Stimulated activated CD4-positive, alpha-beta T cell treated with anti-CD3 and anti-CD28 coated beads, Interleukin-1b, Interleukin-23, amount 100 ng/mL, for 48 hours (primary cell): ENCODE measurements around the gene SENP3.

Experiments
- DNase-seq: peaks from one replicate; pipeline ENCODE4 v3.0.0-alpha.2; 2020

Gene SENP3

GRCh38 chr17:7557147-7557764 is 4.5 kb upstream of the SENP3 start:
- DNase-seq = no peak

GRCh38 chr17:7557775-7558543 is 3.8 kb upstream of the SENP3 start:
- DNase-seq = no peak

- no peak for DNase-seq
These were observed 3.0 kb upstream of the SENP3 start, which contains the start of gene TNFSF13 for GRCh38 chr17:7558544-7559319. Gene TNFSF13, plus strand, starts transcription at chr17:7558750. Its CDS starts 290 bp downstream, at chr17:7559040.

DNA sequence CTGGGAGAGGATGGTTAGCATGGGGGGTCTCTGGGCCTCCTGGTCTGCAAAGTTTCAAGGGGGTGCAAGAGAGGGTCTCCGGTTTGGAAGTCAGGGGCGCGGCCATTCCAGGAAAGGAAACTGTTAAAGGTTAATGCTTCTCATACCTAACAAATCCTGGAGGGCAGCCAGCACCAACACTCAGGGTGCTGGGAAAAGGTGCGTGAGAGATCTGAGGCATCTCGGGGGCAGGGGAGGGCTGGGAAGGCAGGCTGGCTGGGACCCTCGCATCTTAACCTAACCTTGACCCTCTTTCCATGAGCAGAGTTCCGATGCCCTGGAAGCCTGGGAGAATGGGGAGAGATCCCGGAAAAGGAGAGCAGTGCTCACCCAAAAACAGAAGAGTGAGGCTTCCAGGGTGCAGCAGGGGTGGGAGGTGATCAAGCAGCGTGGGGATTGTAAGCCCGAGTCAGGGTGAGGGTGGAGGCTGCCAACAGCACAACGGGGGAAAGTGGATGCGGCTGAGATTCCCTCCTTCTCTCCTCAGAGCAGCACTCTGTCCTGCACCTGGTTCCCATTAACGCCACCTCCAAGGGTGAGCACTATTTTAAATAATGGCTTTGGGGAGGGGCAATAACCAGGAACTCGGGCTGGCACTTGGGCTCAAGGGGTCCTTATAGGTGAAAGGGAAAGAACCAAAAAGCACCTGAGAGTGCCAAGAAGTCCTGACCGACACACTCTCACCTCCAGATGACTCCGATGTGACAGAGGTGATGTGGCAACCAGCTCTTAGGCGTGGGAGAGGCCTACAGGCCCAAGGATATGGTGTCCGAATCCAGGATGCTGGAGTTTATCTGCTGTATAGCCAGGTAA is 2.2 kb upstream of the SENP3 start:
- no peak for DNase-seq

DNA sequence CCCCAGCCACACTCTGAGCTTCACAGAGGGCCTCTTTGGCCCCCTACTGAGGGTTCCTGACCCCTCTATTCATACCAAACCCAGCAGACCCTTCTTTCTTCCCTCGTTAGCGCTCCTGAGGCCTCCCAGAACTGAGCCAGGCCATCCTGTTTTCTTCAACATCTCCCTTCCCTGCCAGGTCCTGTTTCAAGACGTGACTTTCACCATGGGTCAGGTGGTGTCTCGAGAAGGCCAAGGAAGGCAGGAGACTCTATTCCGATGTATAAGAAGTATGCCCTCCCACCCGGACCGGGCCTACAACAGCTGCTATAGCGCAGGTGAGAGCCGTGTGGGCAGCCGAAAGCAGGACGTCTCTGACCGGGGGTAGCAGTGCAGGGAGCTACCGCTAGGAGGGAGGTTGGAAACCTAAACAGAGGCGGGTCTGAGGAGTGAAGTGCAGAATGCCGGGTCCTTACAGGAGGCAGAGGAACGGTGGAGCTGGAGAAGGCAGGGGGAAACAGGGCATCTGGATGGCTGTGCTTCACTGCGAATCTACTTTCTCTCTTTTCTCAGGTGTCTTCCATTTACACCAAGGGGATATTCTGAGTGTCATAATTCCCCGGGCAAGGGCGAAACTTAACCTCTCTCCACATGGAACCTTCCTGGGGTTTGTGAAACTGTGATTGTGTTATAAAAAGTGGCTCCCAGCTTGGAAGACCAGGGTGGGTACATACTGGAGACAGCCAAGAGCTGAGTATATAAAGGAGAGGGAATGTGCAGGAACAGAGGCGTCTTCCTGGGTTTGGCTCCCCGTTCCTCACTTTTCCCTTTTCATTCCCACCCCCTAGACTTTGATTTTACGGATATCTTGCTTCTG is 1.3 kb upstream of the SENP3 start:
- DNase-seq = peak; percentile 64

DNA sequence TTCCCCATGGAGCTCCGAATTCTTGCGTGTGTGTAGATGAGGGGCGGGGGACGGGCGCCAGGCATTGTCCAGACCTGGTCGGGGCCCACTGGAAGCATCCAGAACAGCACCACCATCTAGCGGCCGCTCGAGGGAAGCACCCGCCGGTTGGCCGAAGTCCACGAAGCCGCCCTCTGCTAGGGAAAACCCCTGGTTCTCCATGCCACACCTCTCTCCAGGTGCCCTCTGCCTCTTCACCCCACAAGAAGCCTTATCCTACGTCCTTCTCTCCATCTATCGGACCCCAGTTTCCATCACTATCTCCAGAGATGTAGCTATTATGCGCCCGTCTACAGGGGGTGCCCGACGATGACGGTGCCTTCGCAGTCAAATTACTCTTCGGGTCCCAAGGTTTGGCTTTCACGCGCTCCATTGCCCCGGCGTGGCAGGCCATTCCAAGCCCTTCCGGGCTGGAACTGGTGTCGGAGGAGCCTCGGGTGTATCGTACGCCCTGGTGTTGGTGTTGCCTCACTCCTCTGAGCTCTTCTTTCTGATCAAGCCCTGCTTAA is 617 bp upstream of the SENP3 start:
- DNase-seq = peak; percentile 88

GRCh38 chr17:7562208-7562605 is 488 bp downstream of the SENP3 start:
- DNase-seq = no peak

- DNase-seq = no peak
These were observed 1.6 kb downstream of the SENP3 start for GRCh38 chr17:7563115-7563869.

DNA sequence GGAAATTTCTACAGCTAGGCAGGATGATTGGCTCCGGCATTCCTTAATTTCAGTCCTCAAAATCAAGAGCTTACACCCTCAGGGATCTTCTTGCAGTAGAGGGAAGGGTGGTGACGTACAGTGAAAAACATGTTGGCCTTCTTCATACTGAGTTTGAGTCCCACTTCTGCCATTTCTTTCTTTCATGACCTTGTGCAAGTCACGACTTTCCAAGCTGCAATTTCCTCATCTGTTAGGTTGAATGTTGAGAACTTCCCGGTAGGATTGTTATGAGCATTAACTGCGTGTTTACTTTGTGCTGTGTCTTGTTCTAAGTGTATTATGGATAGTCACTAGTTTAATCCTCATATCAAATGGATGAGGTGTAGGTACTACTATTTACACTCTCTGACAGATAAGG is 7.9 kb downstream of the SENP3 start:
- no peak for DNase-seq

GRCh38 chr17:7570351-7570750 is 8.6 kb downstream of the SENP3 start:
- no peak for DNase-seq

- DNase-seq = no peak
These were observed 10.5 kb downstream of the SENP3 start for GRCh38 chr17:7572338-7572587.

DNA sequence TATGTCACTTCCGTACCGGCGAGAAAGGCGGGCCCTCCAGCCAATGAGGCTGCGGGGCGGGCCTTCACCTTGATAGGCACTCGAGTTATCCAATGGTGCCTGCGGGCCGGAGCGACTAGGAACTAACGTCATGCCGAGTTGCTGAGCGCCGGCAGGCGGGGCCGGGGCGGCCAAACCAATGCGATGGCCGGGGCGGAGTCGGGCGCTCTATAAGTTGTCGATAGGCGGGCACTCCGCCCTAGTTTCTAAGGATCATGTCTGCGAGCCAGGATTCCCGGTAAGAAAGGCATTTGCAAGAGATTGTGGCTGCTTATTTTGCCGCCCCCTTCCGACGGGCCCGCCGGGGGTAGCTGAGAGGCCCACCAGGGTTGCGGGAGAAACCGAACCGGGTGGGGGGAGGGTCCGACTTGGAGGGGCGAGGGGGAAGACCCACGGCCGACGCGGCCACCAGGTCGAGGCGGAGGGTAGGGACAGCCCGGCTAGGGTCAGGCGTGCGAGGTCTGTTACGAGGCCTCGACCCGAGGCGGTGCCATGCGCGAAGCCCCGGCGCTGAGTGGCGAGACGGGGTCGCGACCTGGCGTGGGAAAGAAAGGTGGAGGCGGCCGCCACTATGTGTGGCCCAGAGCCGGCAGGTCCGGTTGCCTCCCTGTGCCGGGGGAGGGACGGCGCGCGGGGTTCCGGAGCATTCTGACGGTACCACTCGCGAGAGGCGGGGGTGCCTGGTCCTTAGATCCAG is 11.0 kb downstream of the SENP3 start:
- peak; percentile 100 for DNase-seq

GRCh38 chr17:7573324-7574080 is 11.8 kb downstream of the SENP3 start:
- peak; percentile 90 for DNase-seq

GRCh38 chr17:7574176-7574953 is 12.6 kb downstream of the SENP3 start:
- no peak for DNase-seq

DNA sequence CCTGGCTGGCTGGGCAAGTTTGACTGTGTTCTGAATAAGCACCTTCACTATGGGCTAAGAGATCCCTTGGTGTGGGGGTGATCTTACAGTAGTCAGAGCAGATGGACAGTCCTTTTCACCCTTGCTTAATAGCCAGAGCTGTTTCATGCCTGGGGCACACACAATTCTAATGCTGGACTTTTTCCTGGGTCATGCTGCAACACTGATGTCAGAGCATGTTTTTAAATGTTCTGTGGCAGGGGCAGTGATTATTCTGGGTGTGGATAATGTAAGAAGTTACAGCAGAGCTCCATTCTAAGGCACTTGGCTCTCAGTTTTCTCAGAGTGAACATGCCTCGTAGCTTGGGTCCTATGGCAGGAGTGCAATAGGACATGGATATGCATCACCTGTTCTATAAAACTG is 13.8 kb downstream of the SENP3 start:
- no peak for DNase-seq

DNA sequence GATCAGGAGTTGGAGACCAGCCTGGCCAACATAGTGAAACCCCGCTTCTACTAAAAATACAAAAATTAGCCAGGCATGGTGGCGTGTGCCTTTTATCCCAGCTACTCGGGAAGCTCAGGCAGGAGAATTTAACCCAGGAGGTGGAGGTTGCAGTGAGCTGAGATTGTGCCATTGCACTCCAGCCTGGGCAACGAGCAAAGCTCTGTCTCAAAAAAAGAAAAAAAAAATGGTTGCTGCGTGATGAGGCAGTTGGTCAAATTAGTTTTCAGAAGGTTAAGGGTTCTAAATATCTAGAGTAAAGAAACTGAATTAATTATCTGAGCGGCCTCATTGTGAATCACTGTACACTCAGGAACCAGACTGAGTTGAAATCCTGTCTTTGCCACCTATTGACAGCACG is 14.2 kb downstream of the SENP3 start:
- DNase-seq = no peak

DNA sequence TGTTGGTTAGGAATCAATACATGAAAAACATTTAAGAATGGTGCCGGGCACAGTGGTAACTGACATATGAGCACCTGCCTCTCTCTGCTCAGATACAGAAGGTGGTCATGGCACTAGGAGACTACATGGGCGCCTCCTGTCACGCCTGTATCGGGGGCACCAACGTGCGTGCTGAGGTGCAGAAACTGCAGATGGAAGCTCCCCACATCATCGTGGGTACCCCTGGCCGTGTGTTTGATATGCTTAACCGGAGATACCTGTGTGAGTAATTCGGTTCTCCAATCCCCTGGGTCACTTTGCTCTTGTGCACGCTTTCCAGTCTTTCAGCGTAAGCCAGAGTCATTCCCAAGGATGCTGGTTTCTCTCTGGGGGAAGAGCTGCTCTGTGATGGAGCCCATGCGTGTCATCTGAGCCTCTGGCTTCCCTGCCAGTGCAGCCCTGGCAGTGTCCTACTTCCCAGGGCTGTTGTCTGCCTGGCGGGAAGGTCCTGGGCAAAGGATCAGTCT is 14.8 kb downstream of the SENP3 start:
- DNase-seq = no peak
